DND-41 (cell line): ENCODE results near the gene CARNS1.

Experiments
- ATAC-seq: fragments of 200-7000 bp; cut with Tn5 transposase; 3 replicates; pipeline ENCODE4 v1.9.1; 2021; ENCODE audit warnings: low read depth; ENCODE audit not compliant: insufficient read depth
- DNase-seq: peaks from one replicate; pipeline ENCODE4 v3.0.0-alpha.2; 2020
- H2AFZ ChIP-seq: 2 replicates; pipeline ENCODE4 v1.6.0; 2012; ENCODE audit warnings: low read depth, low read length
- H3K27ac ChIP-seq: 2 replicates; pipeline ENCODE4 v1.5.1; 2012; ENCODE audit warnings: low read length, inconsistent platforms
- H3K27me3 ChIP-seq: fragments of 200-600 bp; sonication (generic); 2 replicates; pipeline ENCODE4 v1.6.0; 2012; ENCODE audit warnings: low read length, mild to moderate bottlenecking, inconsistent platforms; ENCODE audit not compliant: insufficient read depth, poor library complexity
- H3K36me3 ChIP-seq: 2 replicates; pipeline ENCODE4 v1.5.1; 2012; ENCODE audit warnings: low read length, inconsistent platforms; ENCODE audit not compliant: insufficient read depth
- H3K4me1 ChIP-seq: 2 replicates; pipeline ENCODE4 v1.5.1; 2012; ENCODE audit warnings: mild to moderate bottlenecking, low read length; ENCODE audit not compliant: insufficient read depth
- H3K4me2 ChIP-seq: 2 replicates; pipeline ENCODE4 v1.6.0; 2012; ENCODE audit warnings: mild to moderate bottlenecking, moderate library complexity, low read length, inconsistent platforms; ENCODE audit not compliant: insufficient read depth
- H3K4me3 ChIP-seq, 2 experiments: fragments of 200-600 bp in 1 of 2; shearing (Covaris generic) in 1 of 2; 2 replicates each; pipeline ENCODE4 v1.5.1; 2012 to 2016; ENCODE audit warnings: inconsistent platforms in 2 of 2, low read length in 2 of 2, mild to moderate bottlenecking in 2 of 2, low read depth in 1 of 2, moderate library complexity in 1 of 2
- H3K79me2 ChIP-seq: 2 replicates; pipeline ENCODE4 v1.6.0; 2012; ENCODE audit warnings: low read length, inconsistent platforms; ENCODE audit not compliant: insufficient read depth
- H3K9ac ChIP-seq: 2 replicates; pipeline ENCODE4 v1.6.0; 2012; ENCODE audit warnings: low read depth, mild to moderate bottlenecking, inconsistent platforms, low read length, moderate library complexity
- H3K9me3 ChIP-seq: 2 replicates; pipeline ENCODE4 v1.5.1; 2012; ENCODE audit warnings: low read length, moderate library complexity, mild to moderate bottlenecking, inconsistent platforms; ENCODE audit not compliant: insufficient read depth, severe bottlenecking
- H4K20me1 ChIP-seq: 2 replicates; pipeline ENCODE4 v1.6.0; 2012; ENCODE audit warnings: low read length; ENCODE audit not compliant: insufficient read depth
- CTCF ChIP-seq: IDR thresholded peaks from 2 replicates; pipeline ENCODE4 v1.5.1; 2012; ENCODE audit warnings: borderline replicate concordance, low read length, moderate library complexity, mild to moderate bottlenecking; ENCODE audit not compliant: poor library complexity, severe bottlenecking; ENCODE audit errors: extremely low read depth
- EZH2 ChIP-seq: IDR thresholded peaks from 3 replicates; pipeline ENCODE4 v1.6.1; 2012; ENCODE audit warnings: borderline replicate concordance, low read depth, mild to moderate bottlenecking, moderate library complexity, low read length, inconsistent platforms; ENCODE audit not compliant: severe bottlenecking

The CARNS1 gene

DNA sequence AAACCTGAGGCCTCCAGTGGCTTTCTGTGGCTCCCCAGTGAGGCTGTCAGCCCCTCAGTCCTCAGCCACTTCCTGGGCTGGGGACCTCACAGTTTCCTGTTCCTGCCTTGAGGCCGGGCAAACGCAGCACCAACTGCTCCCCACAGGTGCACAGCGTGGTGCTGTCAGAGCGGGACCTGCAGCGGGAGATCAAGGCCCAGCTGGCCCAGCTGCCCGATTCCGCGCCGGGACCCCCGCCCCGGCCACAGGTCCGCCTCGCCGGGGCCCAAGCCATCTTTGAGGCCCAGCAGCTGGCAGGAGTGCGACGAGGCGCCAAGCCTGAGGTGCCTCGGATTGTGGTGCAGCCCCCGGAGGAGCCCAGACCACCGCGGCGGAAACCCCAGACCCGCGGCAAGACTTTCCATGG lies 6.2 kb upstream of the CARNS1 start:
- H3K4me3 ChIP-seq: peak overlapping the region in 1 of 2 experiments; percentile 86; a peak in 2 of 4 replicates
- no peaks in the 10 kb centered on the region for H3K9me3 ChIP-seq
- no peaks in the 10 kb centered on the region for H3K27me3 ChIP-seq
- DNase-seq (peak; percentile 97), ATAC-seq (peak; percentile 80)
- H3K4me2 ChIP-seq: peak overlapping the region; percentile 82
- H3K9ac ChIP-seq: peak overlapping the region; percentile 99
- no peak overlapping the region for H2AFZ ChIP-seq
- H3K4me1 ChIP-seq: peaks cover 92% of the 10 kb centered on the region
- peak overlapping the region; percentile 89 for H3K27ac ChIP-seq
- H4K20me1 ChIP-seq: no peaks in the 10 kb centered on the region; the same call in 1 of the 2 replicates
- H3K36me3 ChIP-seq: peaks cover 37% of the 10 kb centered on the region
- TF ChIP-seq EZH2: no peak
- TF ChIP-seq CTCF: no peak
- H3K79me2 ChIP-seq: peaks cover 39% of the 10 kb centered on the region

- no peaks in the 10 kb centered on the region for H3K9me3 ChIP-seq
- TF ChIP-seq EZH2 (no peak), CTCF (peak; percentile 16)
- DNase-seq (peak; percentile 62), ATAC-seq (peak; percentile 6)
- peak overlapping the region; percentile 99 for H3K9ac ChIP-seq
- H2AFZ ChIP-seq: no peak overlapping the region
- H4K20me1 ChIP-seq: no peaks in the 10 kb centered on the region; the same call in 1 of the 2 replicates
- H3K4me1 ChIP-seq: peaks cover 86% of the 10 kb centered on the region
- H3K4me3 ChIP-seq: peak overlapping the region in 1 of 2 experiments; percentile 10; a peak in 1 of 4 replicates
- H3K27ac ChIP-seq: peak overlapping the region; percentile 89
- H3K27me3 ChIP-seq: no peaks in the 10 kb centered on the region
- H3K79me2 ChIP-seq: peaks cover 33% of the 10 kb centered on the region
- peak overlapping the region; percentile 82 for H3K4me2 ChIP-seq
- peaks cover 32% of the 10 kb centered on the region for H3K36me3 ChIP-seq
Observed at GRCh38 chr11:67409781-67410368, 5.6 kb upstream of the CARNS1 start.

DNA sequence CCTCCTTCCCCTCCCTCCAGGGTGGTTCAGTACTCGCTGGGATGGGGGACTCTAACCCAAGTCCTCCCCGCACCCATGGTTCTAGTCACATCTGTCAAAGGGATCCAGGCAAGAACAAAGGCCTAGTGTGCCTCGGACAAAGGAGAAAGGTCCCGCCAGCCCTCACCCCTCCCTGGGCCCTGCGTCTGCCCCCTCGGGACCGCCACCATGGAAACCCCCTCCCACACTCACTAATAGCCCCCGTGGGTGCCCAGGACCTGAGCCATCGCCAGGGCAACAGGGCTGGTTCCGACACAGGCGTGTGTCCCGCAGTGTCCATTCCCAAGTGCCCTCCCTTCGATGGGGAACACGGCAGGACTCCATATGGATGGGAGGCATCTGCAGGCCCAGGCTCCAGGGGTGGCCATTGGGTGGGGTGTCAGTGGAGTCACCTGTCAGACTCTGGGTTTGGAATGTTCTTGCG lies 5.1 kb upstream of the CARNS1 start:
- H3K27me3 ChIP-seq: no peaks in the 10 kb centered on the region
- DNase-seq (no peak), ATAC-seq (no peak)
- peak overlapping the region; percentile 82 for H3K4me2 ChIP-seq
- H4K20me1 ChIP-seq: no peaks in the 10 kb centered on the region; the same call in 1 of the 2 replicates
- H3K4me1 ChIP-seq: peaks cover 80% of the 10 kb centered on the region
- peak overlapping the region; percentile 99; the same call in 1 of the 2 replicates for H3K9ac ChIP-seq
- H2AFZ ChIP-seq: no peak overlapping the region
- no peaks in the 10 kb centered on the region for H3K9me3 ChIP-seq
- H3K4me3 ChIP-seq: no peak overlapping the region
- H3K36me3 ChIP-seq: peaks cover 27% of the 10 kb centered on the region
- H3K27ac ChIP-seq: peak overlapping the region; percentile 89
- no peak for TF ChIP-seq CTCF
- TF ChIP-seq EZH2: no peak
- peaks cover 27% of the 10 kb centered on the region for H3K79me2 ChIP-seq
